NCI-H82 (cell line): ENCODE measurements around the gene TAF5L.
A peak's percentile ranks its signal among the peaks of the same experiment; 100 is the strongest.

Experiments
- DNase-seq: peaks from one replicate; lab custom pipeline; 2025; lab: John Stamatoyannopoulos, UW

TAF5L gene

GRCh38 chr1:229642376-229642775 lies 16.5 kb upstream of the TAF5L start:
- no peak for DNase-seq

- no peak for DNase-seq
Observed at GRCh38 chr1:229641306-229641705, 15.4 kb upstream of the TAF5L start.

- no peak for DNase-seq
Observed at GRCh38 chr1:229640455-229640854, 14.5 kb upstream of the TAF5L start.

- DNase-seq: no peak
Observed at GRCh38 chr1:229637746-229638145, 11.8 kb upstream of the TAF5L start.

GRCh38 chr1:229636042-229636441 lies 10.1 kb upstream of the TAF5L start:
- no peak for DNase-seq

- no peak for DNase-seq
Observed at GRCh38 chr1:229631966-229632365, 6.0 kb upstream of the TAF5L start.

- DNase-seq: no peak
Observed at GRCh38 chr1:229631148-229631547, 5.2 kb upstream of the TAF5L start.

- no peak for DNase-seq
Observed at GRCh38 chr1:229629261-229629660, 3.3 kb upstream of the TAF5L start.

GRCh38 chr1:229627003-229627402 lies 1.1 kb upstream of the TAF5L start:
- DNase-seq: no peak

- DNase-seq: peak; percentile 82
Observed at GRCh38 chr1:229625071-229625914, 629 bp downstream of the TAF5L start.

- DNase-seq: peak; percentile 54
Observed at GRCh38 chr1:229624521-229625070, 1.3 kb downstream of the TAF5L start.

GRCh38 chr1:229623838-229624237 lies 2.1 kb downstream of the TAF5L start:
- no peak for DNase-seq

- DNase-seq: no peak
Observed at GRCh38 chr1:229623225-229623624, 2.7 kb downstream of the TAF5L start.

GRCh38 chr1:229622641-229623120 lies 3.2 kb downstream of the TAF5L start:
- DNase-seq: peak; percentile 81

- DNase-seq: no peak
Observed at GRCh38 chr1:229621663-229622062, 4.3 kb downstream of the TAF5L start.

- no peak for DNase-seq
Observed at GRCh38 chr1:229620876-229621275, 5.0 kb downstream of the TAF5L start.

- DNase-seq: no peak
Observed at GRCh38 chr1:229619614-229620013, 6.3 kb downstream of the TAF5L start.

- DNase-seq: no peak
Observed at GRCh38 chr1:229619002-229619401, 6.9 kb downstream of the TAF5L start.

GRCh38 chr1:229617351-229618100 lies 8.4 kb downstream of the TAF5L start:
- DNase-seq: no peak

GRCh38 chr1:229614701-229615100 lies 11.2 kb downstream of the TAF5L start:
- DNase-seq: no peak

GRCh38 chr1:229613938-229614337 lies 12.0 kb downstream of the TAF5L start:
- DNase-seq: no peak

- DNase-seq: no peak
Observed at GRCh38 chr1:229608590-229608989, 17.3 kb downstream of the TAF5L start.

GRCh38 chr1:229607370-229607769 lies 18.6 kb downstream of the TAF5L start:
- no peak for DNase-seq
